ENCODE data around the gene DCST2. TPM values are rescaled to one million over a fixed set of nuclear protein-coding genes. Genes with fewer than 3 reads are reported as not detected.

DCST2 gene
- total RNA-seq, 4 donors from 2014 or later, result 0.34 to 3.7 (median 2.6) TPM; not detected in 1

DNA sequence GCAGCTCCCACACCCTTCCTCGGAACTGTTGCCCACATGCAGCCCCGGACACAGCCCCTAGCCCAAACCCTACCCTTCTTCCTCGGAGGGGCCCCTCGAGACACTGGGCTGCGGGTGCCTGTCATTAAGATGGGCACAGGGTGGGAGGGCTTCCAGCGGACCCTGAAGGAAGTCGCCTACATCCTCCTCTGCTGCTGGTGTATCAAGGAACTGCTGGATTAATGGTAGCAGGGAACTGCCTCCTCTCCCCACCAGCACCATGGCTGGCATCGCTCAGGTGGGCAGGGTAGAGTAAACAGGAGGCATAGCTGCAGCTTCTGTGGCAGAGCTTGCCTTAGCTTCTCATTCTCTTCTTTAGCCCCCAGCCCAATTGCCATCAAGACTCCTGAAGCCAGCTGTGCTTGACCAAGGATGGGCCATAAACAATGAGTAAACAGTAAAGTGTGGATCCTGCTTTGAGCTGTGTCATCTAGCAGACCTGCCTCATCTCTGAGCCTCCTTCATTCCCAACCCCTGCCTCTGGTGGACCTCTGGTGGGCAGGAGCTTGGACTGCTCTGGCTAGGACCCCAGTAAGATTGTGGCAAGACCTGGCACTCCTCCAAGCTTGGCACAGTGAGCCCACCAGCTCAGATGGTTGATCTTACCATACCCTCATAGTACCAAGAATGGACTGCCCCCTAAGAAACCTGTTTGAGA is 39.9 kb downstream of the DCST2 start, which contains the start of gene LENEP:
Gene LENEP (plus strand): TSS at position 15 of the 697 bp plus-strand sequence. CDS start 22 bp downstream, at position 37.
- TF ChIP-seq CTCF (IDR thresholded peaks at IDR 0.05; ENCODE audit: low read depth), result no peak

DNA sequence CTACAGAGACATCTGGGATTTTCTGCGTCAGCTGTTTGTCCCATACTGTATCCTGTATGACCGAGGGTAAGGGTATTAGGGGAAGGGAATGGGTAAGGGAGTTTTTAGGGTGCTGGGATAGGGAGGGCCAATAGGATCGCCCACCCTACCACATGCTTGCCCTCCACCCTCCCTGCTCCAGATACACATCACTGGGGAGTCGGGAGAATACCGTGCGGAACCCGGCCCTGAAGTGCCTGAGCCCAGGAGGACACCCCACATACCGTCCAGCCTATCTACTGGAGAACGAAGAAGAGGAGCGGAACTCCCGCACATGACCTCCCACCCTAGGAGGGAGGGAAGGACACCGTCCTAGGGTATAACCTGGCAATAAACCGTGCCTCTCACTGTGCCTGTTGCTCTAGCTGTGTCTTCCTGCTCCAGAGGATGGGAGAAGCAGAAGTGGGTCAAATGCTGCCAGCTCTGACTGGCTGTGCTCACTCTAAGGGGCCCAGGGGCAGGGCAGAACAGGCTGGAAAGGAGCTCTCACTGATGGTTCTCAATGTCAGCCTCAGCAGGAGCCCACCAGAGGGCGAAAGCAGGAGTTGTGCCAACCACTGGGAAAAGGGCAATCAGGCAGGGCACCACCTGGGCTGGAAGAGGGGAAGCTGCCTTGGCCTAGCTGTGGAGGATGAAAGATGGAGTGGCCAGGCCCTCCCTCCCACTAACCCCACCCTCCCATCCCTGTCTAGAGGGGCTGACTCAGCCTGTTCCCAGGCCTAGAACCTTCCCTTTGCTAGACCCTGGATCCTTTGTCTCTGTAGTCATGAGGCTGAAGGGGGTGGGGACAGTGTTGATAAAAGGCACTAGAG is 40.6 kb downstream of the DCST2 start:
- TF ChIP-seq CTCF (IDR thresholded peaks at IDR 0.05; ENCODE audit: low read depth), result no peak

- no peak for TF ChIP-seq CTCF (IDR thresholded peaks at IDR 0.05; ENCODE audit: low read depth)
Observed at GRCh38 chr1:154990276-154990675, 43.3 kb downstream of the DCST2 start.

- TF ChIP-seq CTCF (IDR thresholded peaks at IDR 0.05; ENCODE audit: low read depth), result no peak
Observed at GRCh38 chr1:154989195-154989860, 44.3 kb downstream of the DCST2 start.

GRCh38 chr1:154988058-154988954 is 45.3 kb downstream of the DCST2 start:
- TF ChIP-seq CTCF (IDR thresholded peaks at IDR 0.05; ENCODE audit: low read depth), result no peak

GRCh38 chr1:154987326-154987725 is 46.3 kb downstream of the DCST2 start:
- no peak for TF ChIP-seq CTCF (IDR thresholded peaks at IDR 0.05; ENCODE audit: low read depth)

Data from subcutaneous adipose tissue (tissue), 4 donors.